HG03039 (cell line): ENCODE measurements around the gene ATP9B.
"Not testable (repeated sequence)": the region's sequence is repeated elsewhere in the genome, so short reads cannot be mapped to it uniquely, and the experiment has no call there.

ENCODE experiments used
- ATAC-seq: cut with Tn5 transposase; IDR thresholded peaks from one replicate; pipeline ENCODE4 v1.9.1; 2021; ENCODE audit warnings: mild to moderate bottlenecking, moderate library complexity; ENCODE audit not compliant: unreplicated experiment

The ATP9B gene

GRCh38 chr18:79326413-79327198 is 257.4 kb downstream of the ATP9B start:
- no peak for ATAC-seq

GRCh38 chr18:79327199-79327721 is 258.1 kb downstream of the ATP9B start:
- ATAC-seq, result no peak

- not testable (repeated sequence) for ATAC-seq
These were observed 258.7 kb downstream of the ATP9B start for GRCh38 chr18:79327915-79328314.

GRCh38 chr18:79328887-79329286 is 259.7 kb downstream of the ATP9B start:
- ATAC-seq, result no peak

GRCh38 chr18:79329786-79330185 is 260.6 kb downstream of the ATP9B start:
- ATAC-seq, result no peak

GRCh38 chr18:79332646-79333045 is 263.5 kb downstream of the ATP9B start:
- ATAC-seq, result no peak

- no peak for ATAC-seq
These were observed 263.9 kb downstream of the ATP9B start for GRCh38 chr18:79333046-79333445.

GRCh38 chr18:79334496-79335233 is 265.5 kb downstream of the ATP9B start:
- no peak for ATAC-seq

- ATAC-seq, result no peak
These were observed 266.7 kb downstream of the ATP9B start for GRCh38 chr18:79335833-79336360.

GRCh38 chr18:79336556-79337142 is 267.5 kb downstream of the ATP9B start:
- ATAC-seq, result no peak

- no peak for ATAC-seq
These were observed 268.0 kb downstream of the ATP9B start for GRCh38 chr18:79337184-79337583.

- ATAC-seq, result no peak
These were observed 268.4 kb downstream of the ATP9B start for GRCh38 chr18:79337620-79338019.

GRCh38 chr18:79339094-79339908 is 270.1 kb downstream of the ATP9B start:
- no peak for ATAC-seq

GRCh38 chr18:79343567-79344207 is 274.5 kb downstream of the ATP9B start:
- ATAC-seq, result no peak

GRCh38 chr18:79344208-79344581 is 275.0 kb downstream of the ATP9B start:
- ATAC-seq, result no peak

- ATAC-seq, result no peak
These were observed 276.2 kb downstream of the ATP9B start for GRCh38 chr18:79345366-79345765.

- ATAC-seq, result no peak
These were observed 276.8 kb downstream of the ATP9B start for GRCh38 chr18:79345981-79346380.

GRCh38 chr18:79348066-79348465 is 278.9 kb downstream of the ATP9B start:
- no peak for ATAC-seq

- no peak for ATAC-seq
These were observed 283.2 kb downstream of the ATP9B start for GRCh38 chr18:79352432-79352831.

- no peak for ATAC-seq
These were observed 284.1 kb downstream of the ATP9B start for GRCh38 chr18:79353267-79353666.
